Neural progenitor cell (in vitro differentiated cells): ENCODE measurements around the gene ZFAND6. TPM values are rescaled to one million over a fixed set of nuclear protein-coding genes. Genes with fewer than 3 reads are reported as not detected.
"Not testable (repeated sequence)": the region's sequence is repeated elsewhere in the genome, so short reads cannot be mapped to it uniquely, and the experiment has no call there.

ENCODE experiments used
- DNase-seq: peaks from one replicate; pipeline ENCODE4 v3.0.0-alpha.2; 2016; ENCODE audit warnings: low spot score
- H2AFZ ChIP-seq: fragments of 200-600 bp; sonication (generic); replicated peaks from 2 replicates; pipeline ENCODE4 v1.6.1; 2016; ENCODE audit warnings: antibody characterized with exemption
- H3F3A ChIP-seq: fragments of 200-600 bp; sonication (generic); 2 replicates; pipeline ENCODE4 v1.6.1; 2016; ENCODE audit warnings: antibody characterized with exemption, low read depth
- H3K27ac ChIP-seq: fragments of 200-600 bp; sonication (generic); 2 replicates; pipeline ENCODE4 v1.5.1; 2016; ENCODE audit warnings: mild to moderate bottlenecking
- H3K27me3 ChIP-seq: fragments of 200-600 bp; sonication (generic); 2 replicates; pipeline ENCODE4 v1.6.1; 2016; ENCODE audit warnings: mild to moderate bottlenecking, moderate library complexity
- H3K36me3 ChIP-seq: fragments of 200-600 bp; sonication (generic); 2 replicates; pipeline ENCODE4 v1.5.1; 2016
- H3K4me1 ChIP-seq: fragments of 200-600 bp; sonication (generic); 2 replicates; pipeline ENCODE4 v1.6.1; 2016; ENCODE audit warnings: mixed run types
- H3K4me2 ChIP-seq: fragments of 200-600 bp; sonication (generic); 2 replicates; pipeline ENCODE4 v1.6.1; 2016
- H3K4me3 ChIP-seq: fragments of 200-600 bp; sonication (generic); 2 replicates; pipeline ENCODE4 v1.5.1; 2016
- H3K79me2 ChIP-seq: fragments of 200-600 bp; sonication (generic); 2 replicates; pipeline ENCODE4 v1.6.1; 2016; ENCODE audit warnings: low read depth
- H3K9ac ChIP-seq: fragments of 200-600 bp; sonication (generic); 2 replicates; pipeline ENCODE4 v1.6.1; 2016
- H3K9me3 ChIP-seq: fragments of 200-600 bp; sonication (generic); 2 replicates; pipeline ENCODE4 v1.5.1; 2016; ENCODE audit warnings: low read depth
- H4K20me1 ChIP-seq: fragments of 200-600 bp; sonication (generic); 2 replicates; pipeline ENCODE4 v1.6.1; 2016; ENCODE audit warnings: low read depth
- H3K27ac Mint-ChIP-seq: 3 replicates; pipeline ENCODE4 v1.8.0; 2021; ENCODE audit warnings: mixed read lengths
- H3K27me3 Mint-ChIP-seq: 2 replicates; pipeline ENCODE4 v1.8.0; 2022; ENCODE audit warnings: low read depth, mild to moderate bottlenecking, inconsistent platforms, moderate library complexity, mixed read lengths; ENCODE audit not compliant: insufficient read depth
- H3K36me3 Mint-ChIP-seq: 3 replicates; pipeline ENCODE4 v1.8.0; 2021; ENCODE audit warnings: mixed read lengths
- H3K4me1 Mint-ChIP-seq: 3 replicates; pipeline ENCODE4 v1.8.0; 2021; ENCODE audit warnings: mixed read lengths
- H3K4me3 Mint-ChIP-seq: 3 replicates; pipeline ENCODE4 v1.8.0; 2021; ENCODE audit warnings: mild to moderate bottlenecking, moderate library complexity, mixed read lengths
- H3K9me3 Mint-ChIP-seq: 3 replicates; pipeline ENCODE4 v1.8.0; 2020; ENCODE audit warnings: mixed read lengths
- EZH2 ChIP-seq: fragments of 200-600 bp; sonication (generic); IDR thresholded peaks from 2 replicates; pipeline ENCODE4 v1.6.1; 2017; ENCODE audit warnings: antibody characterized with exemption, mild to moderate bottlenecking, moderate library complexity
- EZH2phosphoT487 ChIP-seq: fragments of 200-600 bp; sonication (generic); IDR thresholded peaks from 2 replicates; pipeline ENCODE4 v1.6.1; 2017; ENCODE audit warnings: antibody characterized with exemption
- total RNA-seq: library from RNA; depleted of rRNA; stranded (reverse); fragments of >200 nt; gene quantifications from 2 replicates; pipeline ENCODE4 v1.2.3, GENCODE V29; 2015; ENCODE audit warnings: low replicate concordance
- TF ChIP-seq, protein P1 (sequence below): fragments of 200-600 bp; sonication (generic); IDR thresholded peaks from 2 replicates; pipeline ENCODE4 v1.5.1; 2017; ENCODE audit warnings: antibody characterized with exemption, mild to moderate bottlenecking

ZFAND6 gene
- total RNA-seq, 1 donor from 2014 or later = 329 TPM

DNA sequence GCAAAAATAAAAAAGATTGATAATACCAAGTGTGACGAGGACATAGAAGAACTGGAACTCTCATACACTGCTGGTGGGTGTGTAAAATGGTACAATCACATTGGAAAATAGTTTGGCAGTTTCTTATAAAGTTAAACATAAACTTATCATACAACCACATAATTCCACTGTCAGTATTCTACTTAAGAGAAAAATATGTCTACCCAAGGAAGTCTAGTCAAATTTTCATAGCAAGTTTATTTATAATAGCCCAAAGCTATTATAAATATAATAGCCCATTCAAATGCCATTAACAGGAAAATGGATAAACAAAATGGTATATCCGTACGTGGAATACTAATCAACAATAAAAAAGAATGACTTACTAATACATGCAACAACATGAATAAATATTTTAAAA, 47.9 kb upstream of the ZFAND6 start:
- H3K79me2 ChIP-seq = no peaks in the 10 kb centered on the region
- no peaks in the 10 kb centered on the region for H3F3A ChIP-seq
- Mint-ChIP-seq H3K9me3 (peaks cover 5% of the 10 kb centered on the region), H3K4me1 (no peaks in the 10 kb centered on the region), H3K27ac (no peak overlapping the region), H3K27me3 (peaks cover 4% of the 10 kb centered on the region), H3K4me3 (no peak overlapping the region), H3K36me3 (no peaks in the 10 kb centered on the region)
- no peak overlapping the region for H3K9ac ChIP-seq
- no peaks in the 10 kb centered on the region for H3K4me1 ChIP-seq
- no peaks in the 10 kb centered on the region for H3K9me3 ChIP-seq
- no peaks in the 10 kb centered on the region for H4K20me1 ChIP-seq
- H3K4me2 ChIP-seq = no peak overlapping the region
- no peak overlapping the region for H3K4me3 ChIP-seq
- H3K36me3 ChIP-seq = no peaks in the 10 kb centered on the region
- no peak overlapping the region for H2AFZ ChIP-seq
- no peak overlapping the region for H3K27ac ChIP-seq
- TF ChIP-seq EZH2phosphoT487 (no peak), EZH2 (no peak)
- TF ChIP-seq, protein P1, sequence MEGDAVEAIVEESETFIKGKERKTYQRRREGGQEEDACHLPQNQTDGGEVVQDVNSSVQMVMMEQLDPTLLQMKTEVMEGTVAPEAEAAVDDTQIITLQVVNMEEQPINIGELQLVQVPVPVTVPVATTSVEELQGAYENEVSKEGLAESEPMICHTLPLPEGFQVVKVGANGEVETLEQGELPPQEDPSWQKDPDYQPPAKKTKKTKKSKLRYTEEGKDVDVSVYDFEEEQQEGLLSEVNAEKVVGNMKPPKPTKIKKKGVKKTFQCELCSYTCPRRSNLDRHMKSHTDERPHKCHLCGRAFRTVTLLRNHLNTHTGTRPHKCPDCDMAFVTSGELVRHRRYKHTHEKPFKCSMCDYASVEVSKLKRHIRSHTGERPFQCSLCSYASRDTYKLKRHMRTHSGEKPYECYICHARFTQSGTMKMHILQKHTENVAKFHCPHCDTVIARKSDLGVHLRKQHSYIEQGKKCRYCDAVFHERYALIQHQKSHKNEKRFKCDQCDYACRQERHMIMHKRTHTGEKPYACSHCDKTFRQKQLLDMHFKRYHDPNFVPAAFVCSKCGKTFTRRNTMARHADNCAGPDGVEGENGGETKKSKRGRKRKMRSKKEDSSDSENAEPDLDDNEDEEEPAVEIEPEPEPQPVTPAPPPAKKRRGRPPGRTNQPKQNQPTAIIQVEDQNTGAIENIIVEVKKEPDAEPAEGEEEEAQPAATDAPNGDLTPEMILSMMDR = no peak
- DNase-seq = no peak
- H3K27me3 ChIP-seq = no peaks in the 10 kb centered on the region

DNA sequence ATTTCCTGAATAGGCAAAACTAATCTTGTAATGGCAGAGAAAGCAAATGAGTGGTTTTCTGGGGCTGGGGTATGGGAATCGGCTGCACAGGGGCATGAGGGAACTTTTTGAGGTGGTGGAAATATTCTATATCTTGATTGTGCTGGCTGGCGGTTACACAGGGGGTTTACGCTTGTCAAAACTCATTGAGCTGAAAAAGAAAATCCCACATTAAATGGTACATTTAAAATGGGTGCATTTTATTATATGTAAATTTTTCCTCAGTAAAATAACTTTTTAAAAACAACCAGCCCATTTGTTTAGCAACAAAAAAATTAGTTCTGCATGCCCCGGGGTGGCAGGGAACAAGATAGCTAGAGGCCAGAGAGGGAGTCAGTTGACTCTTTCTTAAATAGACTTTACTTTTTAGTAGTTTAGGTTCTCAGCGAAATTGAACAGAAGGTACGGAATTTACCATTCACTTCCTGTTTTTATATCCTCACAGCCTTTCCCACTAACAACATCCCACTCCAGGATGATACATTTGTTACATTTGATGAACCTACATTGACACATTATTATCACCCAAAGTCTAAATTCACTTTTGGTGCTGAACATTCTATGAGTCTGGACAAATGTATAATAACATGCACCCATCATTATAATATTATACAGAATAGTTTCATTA, 47.3 kb upstream of the ZFAND6 start:
- Histone ChIP-seq H3K4me3 (no peak overlapping the region), H2AFZ (no peak overlapping the region), H3K79me2 (no peaks in the 10 kb centered on the region), H3K4me2 (no peak overlapping the region), H3F3A (no peaks in the 10 kb centered on the region), H4K20me1 (no peaks in the 10 kb centered on the region), H3K36me3 (no peaks in the 10 kb centered on the region), H3K9ac (no peak overlapping the region), H3K27ac (no peak overlapping the region), H3K27me3 (no peaks in the 10 kb centered on the region), H3K9me3 (no peaks in the 10 kb centered on the region), H3K4me1 (no peaks in the 10 kb centered on the region)
- Mint-ChIP-seq H3K36me3 (no peaks in the 10 kb centered on the region), H3K27me3 (peaks cover 4% of the 10 kb centered on the region), H3K4me3 (no peak overlapping the region), H3K27ac (peak overlapping the region; percentile 3), H3K4me1 (no peaks in the 10 kb centered on the region), H3K9me3 (peaks cover 5% of the 10 kb centered on the region)
- DNase-seq = no peak
- TF ChIP-seq, protein P1 = no peak
- TF ChIP-seq EZH2 (no peak), EZH2phosphoT487 (no peak)

DNA sequence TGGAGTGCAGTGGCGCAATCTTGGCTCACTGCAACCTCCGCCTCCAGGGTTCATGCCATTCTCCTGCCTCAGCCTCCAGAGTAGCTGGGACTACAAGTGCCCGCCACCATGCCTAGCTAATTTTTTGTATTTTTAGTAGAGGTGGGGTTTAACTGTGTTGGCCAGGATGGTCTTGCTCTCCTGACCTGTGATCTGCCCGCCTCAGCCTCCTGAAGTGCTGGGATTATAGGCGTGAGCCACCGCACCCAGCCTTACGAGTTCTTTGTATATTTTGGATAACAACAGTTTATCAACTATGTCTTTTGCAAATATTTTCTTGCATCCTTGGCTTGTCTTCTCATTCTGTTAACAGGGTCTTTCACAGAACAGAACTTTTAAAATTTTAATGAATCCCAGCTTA, 45.3 kb upstream of the ZFAND6 start:
- H3K27ac Mint-ChIP-seq, H3K27me3 ChIP-seq, H2AFZ ChIP-seq, H3K36me3 ChIP-seq, H3K9me3 Mint-ChIP-seq, H3F3A ChIP-seq, H3K9ac ChIP-seq, H3K4me3 ChIP-seq, H4K20me1 ChIP-seq, H3K4me2 ChIP-seq, H3K4me1 Mint-ChIP-seq, H3K9me3 ChIP-seq, H3K27ac ChIP-seq, H3K79me2 ChIP-seq, DNase-seq, H3K4me3 Mint-ChIP-seq, H3K4me1 ChIP-seq, H3K27me3 Mint-ChIP-seq, H3K36me3 Mint-ChIP-seq: not testable (repeated sequence)

DNA sequence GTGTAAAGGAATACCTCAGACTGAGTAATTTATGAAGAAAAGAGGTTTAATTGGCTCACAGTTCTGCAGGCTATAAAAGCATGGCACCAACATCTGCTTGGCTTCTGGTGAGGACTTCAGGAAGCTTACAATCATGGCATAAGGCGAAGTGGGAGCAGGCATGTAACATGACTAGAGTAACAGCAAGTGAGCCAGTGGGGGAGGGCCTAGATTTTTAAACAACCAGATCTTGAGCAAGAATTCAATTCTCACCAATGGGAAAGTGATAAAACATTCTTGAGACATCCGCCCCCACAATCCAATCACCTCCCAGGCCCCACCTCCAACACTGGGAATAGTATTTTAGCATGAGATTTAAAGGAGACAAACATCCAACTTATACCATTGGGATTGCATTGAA, 44.3 kb upstream of the ZFAND6 start:
- no peaks in the 10 kb centered on the region for H3K4me1 Mint-ChIP-seq
- Histone ChIP-seq H3K9me3 (no peaks in the 10 kb centered on the region), H4K20me1 (no peaks in the 10 kb centered on the region), H2AFZ (no peak overlapping the region), H3K79me2 (no peaks in the 10 kb centered on the region), H3K4me2 (no peak overlapping the region), H3K27ac (no peak overlapping the region), H3K4me1 (no peaks in the 10 kb centered on the region), H3K9ac (no peak overlapping the region), H3F3A (no peaks in the 10 kb centered on the region), H3K27me3 (no peaks in the 10 kb centered on the region), H3K36me3 (no peaks in the 10 kb centered on the region), H3K4me3 (no peak overlapping the region)
- no peak for DNase-seq
- peaks cover 5% of the 10 kb centered on the region for H3K9me3 Mint-ChIP-seq
- H3K27me3 Mint-ChIP-seq = peaks cover under 1% of the 10 kb centered on the region
- no peak overlapping the region for H3K4me3 Mint-ChIP-seq
- TF ChIP-seq, protein P1 = no peak
- TF ChIP-seq EZH2 (no peak), EZH2phosphoT487 (no peak)
- H3K27ac Mint-ChIP-seq = no peak overlapping the region
- H3K36me3 Mint-ChIP-seq = no peaks in the 10 kb centered on the region

DNA sequence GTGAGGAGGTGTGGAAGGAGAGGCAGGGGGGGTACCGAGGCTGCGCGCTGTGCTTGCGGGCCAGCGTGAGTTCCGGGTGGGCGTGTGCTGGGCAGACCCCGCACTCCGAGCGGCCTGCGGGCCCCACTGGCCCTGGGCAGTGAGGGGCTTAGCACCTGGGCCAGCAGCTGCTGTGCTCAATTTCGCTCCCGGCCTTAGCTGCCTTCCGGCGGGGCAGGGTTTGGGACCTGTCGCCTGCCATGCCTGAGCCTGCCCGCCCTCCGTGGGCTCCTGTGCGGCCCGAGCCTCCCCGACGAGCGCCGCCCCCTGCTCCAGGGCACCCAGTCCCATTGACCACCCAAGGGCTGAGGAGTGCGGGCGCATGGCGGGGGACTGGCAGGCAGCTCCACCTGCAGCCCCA, 43.0 kb upstream of the ZFAND6 start:
- not testable (repeated sequence) for H2AFZ ChIP-seq, H3K36me3 Mint-ChIP-seq, H3K4me2 ChIP-seq, H3K27me3 Mint-ChIP-seq, H3K27me3 ChIP-seq, H3K9ac ChIP-seq, H3K4me1 Mint-ChIP-seq, H3K79me2 ChIP-seq, H3K4me3 Mint-ChIP-seq, H3K36me3 ChIP-seq, H3K9me3 ChIP-seq, H3K27ac ChIP-seq, H3K4me3 ChIP-seq, H3F3A ChIP-seq, H3K4me1 ChIP-seq, DNase-seq, H4K20me1 ChIP-seq, H3K27ac Mint-ChIP-seq, H3K9me3 Mint-ChIP-seq

DNA sequence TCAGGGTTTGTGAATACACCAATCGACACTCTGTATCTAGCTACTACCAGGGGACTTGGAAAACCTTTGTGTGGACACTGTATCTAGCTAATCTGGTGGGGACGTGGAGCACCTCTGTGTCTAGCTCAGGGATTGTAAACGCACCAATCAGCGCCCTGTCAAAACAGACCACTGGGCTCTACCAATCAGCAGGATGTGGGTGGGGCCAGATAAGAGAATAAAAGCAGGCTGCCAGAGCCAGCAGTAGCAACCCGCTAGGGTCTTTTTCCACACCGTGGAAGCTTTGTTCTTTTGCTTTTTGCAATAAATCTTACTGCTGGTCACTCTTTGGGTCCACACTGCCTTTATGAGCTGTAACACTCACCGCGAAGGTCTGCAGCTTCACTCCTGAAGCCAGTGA, 42.3 kb upstream of the ZFAND6 start:
- not testable (repeated sequence) for H3K27me3 Mint-ChIP-seq, H3K4me3 Mint-ChIP-seq, H3K4me3 ChIP-seq, H3K4me1 ChIP-seq, H2AFZ ChIP-seq, H3F3A ChIP-seq, H3K9me3 Mint-ChIP-seq, H3K27me3 ChIP-seq, H4K20me1 ChIP-seq, H3K4me1 Mint-ChIP-seq, H3K9me3 ChIP-seq, H3K27ac Mint-ChIP-seq, H3K27ac ChIP-seq, H3K9ac ChIP-seq, H3K36me3 Mint-ChIP-seq, DNase-seq, H3K36me3 ChIP-seq, H3K79me2 ChIP-seq, H3K4me2 ChIP-seq
